ENCODE measurements around the gene MOCS3. TPM values are rescaled to one million over a fixed set of nuclear protein-coding genes. Genes with fewer than 3 reads are reported as not detected.

MOCS3 gene
- total RNA-seq, 1 donor from 2014 or later = 3.2 TPM

- no peak overlapping the region for H3K27ac ChIP-seq
- peaks cover 29% of the 10 kb centered on the region for H3K4me1 ChIP-seq
- H3K36me3 ChIP-seq = peaks cover 0 to 25% of the 10 kb centered on the region in 2 donors
- H3K4me3 ChIP-seq = no peak overlapping the region
- H3K27me3 ChIP-seq = no peaks in the 10 kb centered on the region
- intact Hi-C loops (cut with DNase I) = no loop called here
- no peak for TF ChIP-seq CTCF (IDR thresholded peaks at IDR 0.05)
- TF ChIP-seq POLR2A (IDR thresholded peaks at IDR 0.05) = no peak
- no peak for TF ChIP-seq POLR2AphosphoS5 (IDR thresholded peaks at IDR 0.05; ENCODE audit: insufficient read depth in 1 of 2, low read depth in 1 of 2)
- no peak for DNase-seq (ENCODE audit: extremely low spot score in 2 of 2)
- no peaks in the 10 kb centered on the region for H3K9me3 ChIP-seq
Measured at GRCh38 chr20:50953196-50953595, 5.4 kb upstream of the MOCS3 start.

DNA sequence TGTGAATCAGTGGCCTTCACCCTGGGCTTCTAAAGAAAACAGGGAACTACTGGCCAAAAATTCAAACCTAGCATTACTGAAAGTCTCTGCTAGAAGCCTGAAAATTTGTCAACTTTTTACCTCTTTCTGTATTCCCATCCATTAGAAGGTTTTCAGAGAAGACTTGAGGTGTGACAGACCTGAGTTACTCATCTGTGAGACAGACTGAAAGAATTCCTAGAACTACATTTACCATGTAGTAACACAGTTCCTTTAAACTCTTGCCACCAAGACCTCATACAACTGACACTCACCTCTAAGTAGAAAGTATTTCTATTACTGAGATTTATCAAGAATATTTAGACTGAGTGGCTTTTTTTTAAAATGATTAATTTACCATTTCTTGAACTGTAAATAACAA lies 4.8 kb upstream of the MOCS3 start:
- Histone ChIP-seq H3K27me3 (no peaks in the 10 kb centered on the region), H3K4me1 (peaks cover 29% of the 10 kb centered on the region), H3K9me3 (no peaks in the 10 kb centered on the region), H3K36me3 (peaks cover 0 to 24% of the 10 kb centered on the region in 2 donors), H3K4me3 (no peak overlapping the region), H3K27ac (no peak overlapping the region)
- no peak for TF ChIP-seq POLR2AphosphoS5 (IDR thresholded peaks at IDR 0.05; ENCODE audit: insufficient read depth in 1 of 2, low read depth in 1 of 2)
- TF ChIP-seq CTCF (IDR thresholded peaks at IDR 0.05) = no peak
- no peak for TF ChIP-seq POLR2A (IDR thresholded peaks at IDR 0.05)
- intact Hi-C loops (cut with DNase I) = no loop called here
- DNase-seq (ENCODE audit: extremely low spot score in 2 of 2) = no peak

- peaks cover 54% of the 10 kb centered on the region for H3K4me1 ChIP-seq
- peak overlapping the region; percentile 90 for H3K27ac ChIP-seq
- no peak for DNase-seq (ENCODE audit: extremely low spot score in 2 of 2)
- no peaks in the 10 kb centered on the region for H3K9me3 ChIP-seq
- no peaks in the 10 kb centered on the region for H3K27me3 ChIP-seq
- intact Hi-C loops (cut with DNase I) = no loop called here
- H3K4me3 ChIP-seq = peak overlapping the region; percentile 88 to 95
- TF ChIP-seq POLR2A (IDR thresholded peaks at IDR 0.05) = no peak
- TF ChIP-seq CTCF (IDR thresholded peaks at IDR 0.05) = no peak
- no peak for TF ChIP-seq POLR2AphosphoS5 (IDR thresholded peaks at IDR 0.05; ENCODE audit: insufficient read depth in 1 of 2, low read depth in 1 of 2)
- H3K36me3 ChIP-seq = peaks cover 0 to 6% of the 10 kb centered on the region in 2 donors
Measured at GRCh38 chr20:50957276-50957675, 1.3 kb upstream of the MOCS3 start.

DNA sequence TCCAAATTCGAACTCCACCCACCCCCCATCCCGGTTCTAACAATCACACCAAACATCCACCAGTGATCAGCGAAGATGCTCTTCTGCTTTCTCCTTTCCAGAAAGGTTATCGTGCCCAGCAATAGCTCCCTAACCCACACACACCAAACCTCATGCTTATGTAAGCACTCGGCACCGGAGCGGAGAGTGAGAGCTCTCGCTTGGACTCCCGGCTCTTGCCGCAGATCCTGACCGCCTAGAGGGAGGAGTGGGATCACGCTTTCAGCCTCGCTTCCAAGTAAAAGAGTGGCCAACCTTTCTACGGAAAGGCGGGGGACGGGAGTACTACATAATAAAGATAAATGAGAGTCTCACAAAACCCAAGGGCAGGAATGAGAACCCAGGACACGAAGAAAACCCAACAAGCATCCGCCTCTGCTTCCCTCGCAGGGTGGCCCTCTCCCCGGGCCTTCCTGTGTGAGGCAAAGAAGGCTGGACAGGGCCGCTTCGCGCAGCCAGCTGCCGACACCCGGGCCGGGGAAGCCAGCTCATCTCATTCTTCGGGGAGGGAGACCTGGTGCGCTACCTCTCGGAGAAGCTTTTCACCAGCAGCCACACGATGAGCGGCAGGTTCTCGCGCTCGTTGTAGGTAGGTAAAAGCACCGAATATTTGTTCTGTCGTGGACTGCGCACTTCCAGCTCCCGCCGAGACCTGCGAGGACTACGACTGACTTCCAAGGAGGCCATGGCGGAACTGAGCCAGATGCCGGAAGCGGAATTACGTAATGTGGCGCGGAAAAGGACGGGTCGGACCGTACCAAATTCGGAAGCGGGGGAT lies 612 bp upstream of the MOCS3 start, which contains the start of gene DPM1:
Gene DPM1 (minus strand): TSS at position 735 of the 817 bp plus-strand sequence. CDS start 9 bp downstream, at position 726.
- Histone ChIP-seq H3K9me3 (no peaks in the 10 kb centered on the region), H3K36me3 (peaks cover 0 to 8% of the 10 kb centered on the region in 2 donors), H3K27ac (peak within 1 kb of the TSS; percentile 90), H3K27me3 (no peaks in the 10 kb centered on the region), H3K4me3 (peak within 1 kb of the TSS; percentile 88 to 95), H3K4me1 (peaks cover 54% of the 10 kb centered on the region)
- TF ChIP-seq POLR2AphosphoS5 (IDR thresholded peaks at IDR 0.05; ENCODE audit: insufficient read depth in 1 of 2, low read depth in 1 of 2) (peak in 1 of 2 donors; percentile 95), CTCF (IDR thresholded peaks at IDR 0.05) (no peak), POLR2A (IDR thresholded peaks at IDR 0.05) (peak in 1 of 2 donors; percentile 71)
- intact Hi-C loops (cut with DNase I) = no loop called here
- DNase-seq (ENCODE audit: extremely low spot score in 2 of 2) = peak in 1 of 2 donors; percentile 89
